Epithelial cell of proximal tubule (primary cell): ENCODE measurements around the gene FIG4. TPM values are rescaled to one million over a fixed set of nuclear protein-coding genes. Genes with fewer than 3 reads are reported as not detected.
"Not testable (repeated sequence)": the region's sequence is repeated elsewhere in the genome, so short reads cannot be mapped to it uniquely, and the experiment has no call there.

Experiments used
- DNase-seq: peaks from one replicate; pipeline ENCODE4 v3.0.0-alpha.2; 2011; ENCODE audit warnings: low read depth
- H3K4me3 ChIP-seq: 2 replicates; pipeline ENCODE4 v1.5.1; 2011; ENCODE audit warnings: low read depth, mild to moderate bottlenecking, low read length
- CTCF ChIP-seq: conservative IDR thresholded peaks from 2 replicates; pipeline ENCODE4 v1.5.1; 2012; ENCODE audit warnings: low read depth, mild to moderate bottlenecking, low read length
- total RNA-seq: library from RNA; depleted of rRNA; stranded (reverse); fragments of >200 nt; gene quantifications from 2 replicates; pipeline ENCODE4 v1.2.3, GENCODE V29; 2015

The FIG4 gene
- total RNA-seq, 1 donor from 2014 or later: 15.5 TPM

- no peak for TF ChIP-seq CTCF
- DNase-seq: no peak
- no peak overlapping the region for H3K4me3 ChIP-seq
Measured at GRCh38 chr6:109736273-109737025, 45.4 kb downstream of the FIG4 start.

- no peak overlapping the region for H3K4me3 ChIP-seq
- DNase-seq: no peak
- no peak for TF ChIP-seq CTCF
Measured at GRCh38 chr6:109738255-109738654, 47.2 kb downstream of the FIG4 start.

GRCh38 chr6:109738667-109739066 is 47.6 kb downstream of the FIG4 start:
- no peak for DNase-seq
- H3K4me3 ChIP-seq: no peak overlapping the region
- no peak for TF ChIP-seq CTCF

GRCh38 chr6:109739686-109740085 is 48.6 kb downstream of the FIG4 start:
- no peak overlapping the region for H3K4me3 ChIP-seq
- no peak for DNase-seq
- no peak for TF ChIP-seq CTCF

GRCh38 chr6:109740787-109741186 is 49.7 kb downstream of the FIG4 start:
- no peak for TF ChIP-seq CTCF
- no peak overlapping the region for H3K4me3 ChIP-seq
- no peak for DNase-seq

GRCh38 chr6:109743739-109744138 is 52.6 kb downstream of the FIG4 start:
- peak; percentile 37 for DNase-seq
- H3K4me3 ChIP-seq: no peak overlapping the region
- TF ChIP-seq CTCF: no peak

- H3K4me3 ChIP-seq, DNase-seq: not testable (repeated sequence)
Measured at GRCh38 chr6:109744779-109745178, 53.7 kb downstream of the FIG4 start.
